ENCODE results near the gene SLC15A3.

Gene SLC15A3

DNA sequence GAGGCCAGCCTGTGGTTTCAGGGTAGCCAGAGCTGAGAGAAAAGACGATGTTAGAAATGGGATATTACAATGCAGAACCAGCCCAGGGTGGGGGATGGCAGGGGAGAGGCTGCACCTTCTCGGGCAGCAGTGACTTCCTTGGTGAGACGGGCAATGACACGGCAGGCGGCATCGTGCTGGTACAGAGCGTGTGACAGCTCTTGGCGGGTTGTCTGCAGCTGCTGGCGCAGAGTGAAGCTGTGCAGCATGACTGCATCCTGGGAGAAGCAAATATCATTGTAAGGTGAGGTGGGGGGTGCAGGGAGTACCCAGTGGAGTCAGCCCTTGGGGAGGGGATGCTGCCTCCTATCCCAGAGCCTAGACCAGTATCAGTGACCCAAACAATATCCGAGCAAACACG, 49.4 kb downstream of the SLC15A3 start:
- no CpG with 5 or more reads among the region's 11 CpGs for WGBS, 2 donors (ENCODE audit: extremely low coverage in 2 of 2, insufficient read length in 2 of 2, insufficient replicate concordance in 1 of 2)
- Histone ChIP-seq H2BK15ac (ENCODE audit: low read length) (no peak overlapping the region), H3K4ac (ENCODE audit: low read length) (no peak overlapping the region), H2AFZ (ENCODE audit: low read length) (no peak overlapping the region), H2BK12ac (ENCODE audit: low read length) (no peak overlapping the region), H3K4me2 (ENCODE audit: insufficient read depth, low read length, poor library complexity, severe bottlenecking) (no peak overlapping the region), H3K9ac (ENCODE audit: low read depth, low read length, poor library complexity) (no peak overlapping the region), H3K23ac (ENCODE audit: low read depth, low read length, poor library complexity) (no peak overlapping the region), H4K8ac (ENCODE audit: low read depth, low read length) (no peak overlapping the region), H2BK5ac (ENCODE audit: low read length) (no peak overlapping the region), H3K27me3 (ENCODE audit: control insufficient read depth in 3 of 3, insufficient read depth in 3 of 3, low read depth in 1 of 3, low read length in 3 of 3) (no peaks in the 10 kb centered on the region), H3K79me1 (ENCODE audit: low read depth, low read length) (peaks cover 11% of the 10 kb centered on the region), H3K4me3 (ENCODE audit: low read length in 2 of 2) (no peak overlapping the region), H3K18ac (ENCODE audit: low read length) (no peak overlapping the region), H4K91ac (ENCODE audit: low read depth, low read length, poor library complexity) (no peak overlapping the region), H3K27ac (replicated peaks; ENCODE audit: low read length) (no peak overlapping the region), H2BK120ac (ENCODE audit: low read depth, low read length) (no peak overlapping the region), H3K4me1 (ENCODE audit: control insufficient read depth in 2 of 2, insufficient read depth in 1 of 2, low read depth in 1 of 2, low read length in 2 of 2) (peaks cover 6 to 13% of the 10 kb centered on the region in 2 donors), H2AK5ac (ENCODE audit: low read depth, low read length) (no peak overlapping the region), H3K36me3 (replicated peaks in 1 of 2; ENCODE audit: control insufficient read depth in 2 of 2, insufficient read depth in 2 of 2, low read length in 2 of 2) (peaks cover 47 to 76% of the 10 kb centered on the region in 2 donors), H3K9me3 (replicated peaks in 1 of 2; ENCODE audit: control insufficient read depth in 2 of 2, insufficient read depth in 1 of 2, low read depth in 1 of 2, low read length in 2 of 2) (no peaks in the 10 kb centered on the region), H3K14ac (ENCODE audit: low read length) (no peak overlapping the region)
- DNase-seq (ENCODE audit: low spot score), result no peak

DNA sequence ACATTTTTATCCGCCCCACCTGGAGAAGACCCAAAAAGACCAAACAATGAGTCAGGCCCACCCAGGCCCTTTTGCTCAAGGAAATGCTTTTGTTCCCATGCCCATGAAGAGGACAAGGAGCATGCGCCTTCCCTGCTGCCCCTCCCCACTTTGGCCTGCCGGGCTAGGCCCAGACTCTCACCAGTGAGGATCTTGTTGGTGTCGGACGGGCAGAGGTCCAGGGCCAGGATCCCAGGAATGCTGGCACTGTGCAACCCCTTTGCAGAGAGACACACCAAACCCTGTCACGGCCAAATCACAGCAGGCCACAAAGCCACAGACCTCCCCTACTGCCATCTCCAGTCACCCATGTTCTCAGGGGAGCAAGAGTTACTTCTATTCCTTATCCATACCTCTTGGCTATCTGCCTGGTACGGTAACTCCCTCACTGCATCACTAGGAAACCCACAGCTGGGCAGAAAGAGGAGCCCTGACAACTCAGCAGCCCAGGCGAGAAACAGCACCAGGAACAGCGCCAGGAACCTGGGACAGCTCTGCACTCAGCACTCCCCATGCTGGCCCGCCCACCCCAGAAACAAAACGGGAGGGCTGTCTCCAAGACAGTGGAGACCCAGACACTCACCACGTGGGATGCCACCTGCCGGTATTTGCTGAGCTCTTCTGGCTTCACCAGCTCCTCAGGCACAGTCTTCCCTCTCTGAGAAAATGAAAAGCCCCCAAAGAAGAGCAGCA, 51.1 kb downstream of the SLC15A3 start:
- no peak overlapping the region for H3K23ac ChIP-seq (ENCODE audit: low read depth, low read length, poor library complexity)
- H3K36me3 ChIP-seq (replicated peaks in 1 of 2; ENCODE audit: control insufficient read depth in 2 of 2, insufficient read depth in 2 of 2, low read length in 2 of 2), result peaks cover 57 to 94% of the 10 kb centered on the region in 2 donors
- no CpG with 5 or more reads among the region's 13 CpGs for WGBS, 2 donors (ENCODE audit: extremely low coverage in 2 of 2, insufficient read length in 2 of 2, insufficient replicate concordance in 1 of 2)

GRCh38 chr11:60899977-60900376, 52.0 kb downstream of the SLC15A3 start:
- no CpG with 5 or more reads among the region's 4 CpGs for WGBS, 2 donors (ENCODE audit: extremely low coverage in 2 of 2, insufficient read length in 2 of 2, insufficient replicate concordance in 1 of 2)
- peaks cover 58 to 99% of the 10 kb centered on the region in 2 donors for H3K36me3 ChIP-seq (replicated peaks in 1 of 2; ENCODE audit: control insufficient read depth in 2 of 2, insufficient read depth in 2 of 2, low read length in 2 of 2)
- H3K27me3 ChIP-seq (ENCODE audit: control insufficient read depth in 3 of 3, insufficient read depth in 3 of 3, low read depth in 1 of 3, low read length in 3 of 3), result no peaks in the 10 kb centered on the region

More for the DNA sequence above, 51.1 kb downstream of the SLC15A3 start:
- Histone ChIP-seq H3K18ac (ENCODE audit: low read length) (no peak overlapping the region), H2BK15ac (ENCODE audit: low read length) (no peak overlapping the region), H3K9me3 (replicated peaks in 1 of 2; ENCODE audit: control insufficient read depth in 2 of 2, insufficient read depth in 1 of 2, low read depth in 1 of 2, low read length in 2 of 2) (no peaks in the 10 kb centered on the region), H3K4ac (ENCODE audit: low read length) (no peak overlapping the region), H3K4me1 (ENCODE audit: control insufficient read depth in 2 of 2, insufficient read depth in 1 of 2, low read depth in 1 of 2, low read length in 2 of 2) (peaks cover 6 to 9% of the 10 kb centered on the region in 2 donors), H2BK12ac (ENCODE audit: low read length) (no peak overlapping the region), H3K27ac (replicated peaks; ENCODE audit: low read length) (no peak overlapping the region), H3K4me2 (ENCODE audit: insufficient read depth, low read length, poor library complexity, severe bottlenecking) (no peak overlapping the region), H4K91ac (ENCODE audit: low read depth, low read length, poor library complexity) (no peak overlapping the region), H3K9ac (ENCODE audit: low read depth, low read length, poor library complexity) (no peak overlapping the region), H2AFZ (ENCODE audit: low read length) (no peak overlapping the region), H3K14ac (ENCODE audit: low read length) (no peak overlapping the region), H2AK5ac (ENCODE audit: low read depth, low read length) (no peak overlapping the region), H3K27me3 (ENCODE audit: control insufficient read depth in 3 of 3, insufficient read depth in 3 of 3, low read depth in 1 of 3, low read length in 3 of 3) (no peaks in the 10 kb centered on the region), H2BK120ac (ENCODE audit: low read depth, low read length) (no peak overlapping the region), H2BK5ac (ENCODE audit: low read length) (no peak overlapping the region), H3K4me3 (ENCODE audit: low read length in 2 of 2) (no peak overlapping the region), H4K8ac (ENCODE audit: low read depth, low read length) (no peak overlapping the region), H3K79me1 (ENCODE audit: low read depth, low read length) (peaks cover 11% of the 10 kb centered on the region)
- no peak for DNase-seq (ENCODE audit: low spot score)

GRCh38 chr11:60899046-60899936, 52.7 kb downstream of the SLC15A3 start:
- Histone ChIP-seq H3K9me3 (replicated peaks in 1 of 2; ENCODE audit: control insufficient read depth in 2 of 2, insufficient read depth in 1 of 2, low read depth in 1 of 2, low read length in 2 of 2) (no peaks in the 10 kb centered on the region), H3K27me3 (ENCODE audit: control insufficient read depth in 3 of 3, insufficient read depth in 3 of 3, low read depth in 1 of 3, low read length in 3 of 3) (no peaks in the 10 kb centered on the region), H2BK5ac (ENCODE audit: low read length) (no peak overlapping the region), H2BK15ac (ENCODE audit: low read length) (no peak overlapping the region), H3K23ac (ENCODE audit: low read depth, low read length, poor library complexity) (no peak overlapping the region), H2AFZ (ENCODE audit: low read length) (no peak overlapping the region), H4K91ac (ENCODE audit: low read depth, low read length, poor library complexity) (no peak overlapping the region), H3K27ac (replicated peaks; ENCODE audit: low read length) (no peak overlapping the region), H3K4me1 (ENCODE audit: control insufficient read depth in 2 of 2, insufficient read depth in 1 of 2, low read depth in 1 of 2, low read length in 2 of 2) (no peaks in the 10 kb centered on the region), H3K4me2 (ENCODE audit: insufficient read depth, low read length, poor library complexity, severe bottlenecking) (no peak overlapping the region), H3K4ac (ENCODE audit: low read length) (no peak overlapping the region), H3K9ac (ENCODE audit: low read depth, low read length, poor library complexity) (no peak overlapping the region), H4K8ac (ENCODE audit: low read depth, low read length) (no peak overlapping the region), H3K4me3 (ENCODE audit: low read length in 2 of 2) (no peak overlapping the region), H2BK120ac (ENCODE audit: low read depth, low read length) (no peak overlapping the region), H2BK12ac (ENCODE audit: low read length) (no peak overlapping the region), H3K18ac (ENCODE audit: low read length) (no peak overlapping the region), H3K79me1 (ENCODE audit: low read depth, low read length) (peaks cover 11% of the 10 kb centered on the region), H2AK5ac (ENCODE audit: low read depth, low read length) (no peak overlapping the region), H3K36me3 (replicated peaks in 1 of 2; ENCODE audit: control insufficient read depth in 2 of 2, insufficient read depth in 2 of 2, low read length in 2 of 2) (peaks cover 61 to 99% of the 10 kb centered on the region in 2 donors), H3K14ac (ENCODE audit: low read length) (no peak overlapping the region)
- no CpG with 5 or more reads among the region's 12 CpGs for WGBS, 2 donors (ENCODE audit: extremely low coverage in 2 of 2, insufficient read length in 2 of 2, insufficient replicate concordance in 1 of 2)
- DNase-seq (ENCODE audit: low spot score), result peak; percentile 59

More at GRCh38 chr11:60899977-60900376, 52.0 kb downstream of the SLC15A3 start:
- no peak overlapping the region for H3K4me2 ChIP-seq (ENCODE audit: insufficient read depth, low read length, poor library complexity, severe bottlenecking)
- H3K4me3 ChIP-seq (ENCODE audit: low read length in 2 of 2), result no peak overlapping the region
- no peak overlapping the region for H3K27ac ChIP-seq (replicated peaks; ENCODE audit: low read length)
- DNase-seq (ENCODE audit: low spot score), result no peak
- peaks cover under 1 to 4% of the 10 kb centered on the region in 2 donors for H3K4me1 ChIP-seq (ENCODE audit: control insufficient read depth in 2 of 2, insufficient read depth in 1 of 2, low read depth in 1 of 2, low read length in 2 of 2)
- H3K79me1 ChIP-seq (ENCODE audit: low read depth, low read length), result peaks cover 11% of the 10 kb centered on the region
- no peak overlapping the region for H3K4ac ChIP-seq (ENCODE audit: low read length)
- H4K91ac ChIP-seq (ENCODE audit: low read depth, low read length, poor library complexity), result no peak overlapping the region
- no peaks in the 10 kb centered on the region for H3K9me3 ChIP-seq (replicated peaks in 1 of 2; ENCODE audit: control insufficient read depth in 2 of 2, insufficient read depth in 1 of 2, low read depth in 1 of 2, low read length in 2 of 2)
- H2AK5ac ChIP-seq (ENCODE audit: low read depth, low read length), result no peak overlapping the region
- no peak overlapping the region for H2BK5ac ChIP-seq (ENCODE audit: low read length)
- no peak overlapping the region for H4K8ac ChIP-seq (ENCODE audit: low read depth, low read length)
- H3K9ac ChIP-seq (ENCODE audit: low read depth, low read length, poor library complexity), result no peak overlapping the region
- H2BK12ac ChIP-seq (ENCODE audit: low read length), result no peak overlapping the region
- H2BK15ac ChIP-seq (ENCODE audit: low read length), result no peak overlapping the region
- no peak overlapping the region for H3K23ac ChIP-seq (ENCODE audit: low read depth, low read length, poor library complexity)
- no peak overlapping the region for H2BK120ac ChIP-seq (ENCODE audit: low read depth, low read length)
- no peak overlapping the region for H2AFZ ChIP-seq (ENCODE audit: low read length)
- no peak overlapping the region for H3K18ac ChIP-seq (ENCODE audit: low read length)
- no peak overlapping the region for H3K14ac ChIP-seq (ENCODE audit: low read length)

Data from neuronal stem cell (in vitro differentiated cells).